Suppressor macrophage (primary cell): Measurements from ENCODE around the gene LRRC51.
"Not testable (repeated sequence)": the region's sequence is repeated elsewhere in the genome, so short reads cannot be mapped to it uniquely, and the experiment has no call there.

Experiments used
- DNase-seq, 4 experiments: peaks; one replicate each; pipeline ENCODE4 v3.0.0-alpha.2; 2020 to 2022

Gene LRRC51

GRCh38 chr11:72141066-72141465 lies 60.4 kb downstream of the LRRC51 start:
- DNase-seq = no peak

GRCh38 chr11:72142086-72142485 lies 61.4 kb downstream of the LRRC51 start:
- DNase-seq = not testable (repeated sequence)

- not testable (repeated sequence) for DNase-seq
These were observed 61.9 kb downstream of the LRRC51 start for GRCh38 chr11:72142543-72142942.

- no peak for DNase-seq
These were observed 64.3 kb downstream of the LRRC51 start for GRCh38 chr11:72144807-72145565.
